ENCODE data around the gene ATG10. TPM values are rescaled to one million over a fixed set of nuclear protein-coding genes. Genes with fewer than 3 reads are reported as not detected.
A peak's percentile ranks its signal among the peaks of the same experiment; 100 is the strongest.
"Not testable (repeated sequence)": the region's sequence is repeated elsewhere in the genome, so short reads cannot be mapped to it uniquely, and the experiment has no call there.

The ATG10 gene
- total RNA-seq, 1 experiment from 2014 or later = 1.6 TPM

DNA sequence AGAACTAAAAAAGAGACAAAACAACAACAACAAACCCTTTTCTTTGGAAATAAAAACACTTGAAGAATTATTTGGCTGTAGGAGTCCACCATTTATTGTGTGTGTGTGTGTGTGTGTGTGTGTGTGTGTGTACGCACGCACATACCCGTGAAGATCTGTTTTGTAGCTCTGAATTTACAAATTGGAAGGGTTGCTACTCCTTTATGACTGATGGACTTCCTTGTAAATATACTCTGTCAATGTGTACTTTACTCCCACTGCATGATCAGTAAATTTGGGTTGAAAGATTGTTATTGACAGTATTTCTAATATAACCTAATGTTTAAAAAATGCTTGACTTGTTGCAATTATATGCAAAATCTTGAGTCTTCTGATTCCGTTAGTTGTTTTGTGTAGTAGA is 148.1 kb downstream of the ATG10 start:
- no peak for DNase-seq (ENCODE audit: low spot score)

GRCh38 chr5:82129723-82130285 is 158.0 kb downstream of the ATG10 start:
- no peak for DNase-seq (ENCODE audit: low spot score)

DNA sequence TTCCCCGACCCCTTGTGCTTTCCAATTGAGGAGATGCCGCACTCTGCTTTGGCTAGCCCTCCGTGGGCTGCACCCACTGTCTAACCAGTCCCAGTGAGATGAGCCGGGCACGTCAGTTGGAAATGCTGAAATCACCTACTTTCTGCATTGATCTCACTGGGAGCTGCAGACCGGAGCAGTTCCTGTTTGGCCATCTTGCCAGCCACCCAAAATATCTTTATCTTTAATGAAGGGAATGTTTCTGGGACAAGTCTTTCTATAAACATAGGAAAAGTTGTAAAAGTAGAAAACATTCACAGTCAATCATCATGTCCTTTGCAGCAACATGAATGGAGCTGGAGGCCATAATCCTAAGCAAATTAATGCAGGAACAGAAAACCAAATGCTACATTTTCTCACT is 158.8 kb downstream of the ATG10 start:
- no peak for DNase-seq (ENCODE audit: low spot score)

DNA sequence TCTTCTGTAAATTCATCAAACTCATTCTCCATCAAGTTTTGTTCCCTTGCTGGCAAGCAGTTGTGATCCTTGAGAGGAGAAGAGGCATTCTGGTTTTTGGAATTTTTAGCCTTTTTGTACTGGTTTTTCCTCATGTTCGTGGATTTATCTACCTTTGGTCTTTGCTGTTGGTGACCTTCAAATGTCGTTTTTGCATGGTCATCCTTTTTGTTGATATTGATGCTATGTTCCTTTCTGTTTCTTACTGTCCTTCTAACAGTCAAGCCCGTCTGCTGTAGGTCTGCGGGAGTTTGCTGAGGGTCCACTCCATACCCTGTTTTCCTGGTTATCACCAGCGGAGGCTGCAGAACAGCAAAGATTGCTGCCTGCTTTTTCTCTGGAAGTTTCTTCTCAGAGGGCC is 165.4 kb downstream of the ATG10 start:
- DNase-seq (ENCODE audit: low spot score) = no peak

DNA sequence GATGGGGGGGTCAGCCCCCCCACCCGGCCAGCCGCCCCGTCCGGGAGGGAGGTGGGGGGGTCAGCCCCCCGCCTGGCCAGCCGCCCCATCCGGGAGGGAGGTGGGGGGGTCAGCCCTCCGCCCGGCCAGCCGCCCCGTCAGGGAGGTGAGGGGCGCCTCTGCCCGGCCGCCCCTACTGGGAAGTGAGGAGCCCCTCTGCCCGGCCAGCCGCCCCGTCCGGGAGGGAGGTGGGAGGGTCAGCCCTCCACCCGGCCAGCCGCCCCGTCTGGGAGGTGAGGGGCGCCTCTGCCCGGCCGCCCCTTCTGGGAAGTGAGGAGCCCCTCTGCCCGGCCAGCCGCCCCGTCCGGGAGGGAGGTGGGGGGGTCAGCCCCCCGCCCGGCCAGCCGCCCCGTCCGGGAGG is 168.0 kb downstream of the ATG10 start:
- not testable (repeated sequence) for DNase-seq (ENCODE audit: low spot score)

DNA sequence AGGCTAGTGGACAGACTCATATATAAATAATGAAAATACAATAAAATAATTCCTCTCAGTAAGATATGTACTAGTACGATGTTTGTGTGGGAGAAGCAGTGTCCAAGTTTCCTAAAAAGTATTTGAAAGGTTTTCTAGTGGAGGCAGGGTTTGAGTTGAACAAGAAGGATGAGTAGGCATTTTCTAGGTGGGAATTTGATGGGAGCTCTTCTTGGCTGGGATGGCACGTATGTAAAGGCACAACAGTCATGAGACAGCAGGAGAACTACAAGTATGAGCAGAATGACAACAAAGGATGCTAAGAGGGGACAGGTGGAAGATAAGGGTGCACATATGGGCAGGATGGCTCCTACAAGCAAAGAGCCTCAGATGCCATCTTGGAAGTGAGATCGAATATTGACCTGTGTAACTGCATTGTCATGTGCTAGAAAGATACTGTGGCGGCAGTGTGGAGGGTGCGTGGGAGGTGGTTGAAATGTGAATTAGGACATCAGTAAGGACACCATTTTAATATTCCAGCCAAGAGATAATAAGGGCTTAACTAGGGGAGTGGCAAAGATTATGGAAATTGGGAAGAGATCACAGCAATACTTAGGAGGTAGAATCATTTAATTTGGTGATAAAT is 170.5 kb downstream of the ATG10 start:
- DNase-seq (ENCODE audit: low spot score) = no peak

DNA sequence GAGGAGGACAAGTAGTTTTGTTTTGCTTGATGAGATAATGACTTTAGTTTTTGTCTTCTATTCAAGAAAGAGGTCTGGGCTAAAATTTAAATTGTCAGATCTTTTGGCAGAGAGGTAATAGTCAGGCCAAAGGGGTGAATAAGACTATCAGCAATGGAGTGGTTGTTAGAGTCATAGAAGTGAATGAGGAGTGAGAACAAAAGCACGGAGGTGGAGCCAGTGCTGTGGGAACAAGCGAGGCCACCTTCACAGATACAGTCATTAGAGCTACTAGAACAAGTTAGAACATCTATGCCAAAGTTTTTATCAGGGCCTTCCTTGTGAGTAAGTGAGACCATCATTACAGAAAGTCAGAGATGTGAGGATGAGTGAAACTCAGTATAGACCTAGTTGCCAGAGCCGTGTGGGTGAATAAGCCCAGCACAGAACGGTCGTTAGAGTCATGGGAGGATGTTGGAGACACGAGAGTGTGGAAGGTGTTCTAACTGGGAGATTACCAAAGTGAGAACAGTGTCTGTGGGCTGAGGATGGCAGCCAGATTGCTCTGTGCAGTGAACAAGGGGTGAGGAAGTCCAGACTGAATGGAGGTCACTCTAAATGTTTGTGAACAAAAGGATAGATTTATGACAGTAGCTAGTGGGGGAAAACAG is 171.2 kb downstream of the ATG10 start:
- DNase-seq (ENCODE audit: low spot score) = no peak

GRCh38 chr5:82147860-82148573 is 176.2 kb downstream of the ATG10 start:
- DNase-seq (ENCODE audit: low spot score) = no peak

GRCh38 chr5:82149434-82149833 is 177.6 kb downstream of the ATG10 start:
- DNase-seq (ENCODE audit: low spot score) = no peak

DNA sequence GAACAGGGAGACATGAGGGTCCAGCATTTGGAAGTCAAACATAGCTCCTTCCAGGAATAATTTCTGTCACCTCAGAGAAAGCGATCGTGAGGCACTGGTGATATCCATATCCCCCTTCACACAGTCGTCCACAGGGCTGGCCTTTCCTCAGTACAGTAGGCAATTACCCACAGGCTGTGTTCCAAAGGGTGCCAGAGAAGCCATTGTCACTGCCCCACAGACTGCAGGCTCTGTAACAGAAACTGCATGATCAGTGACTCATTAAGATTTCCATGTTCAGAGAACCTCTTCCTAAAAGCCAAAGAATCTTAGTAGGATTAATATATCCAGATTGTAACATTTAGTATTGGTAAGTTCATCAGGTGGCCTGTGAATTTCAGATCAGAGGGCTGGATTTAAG is 178.7 kb downstream of the ATG10 start:
- DNase-seq (ENCODE audit: low spot score) = no peak

- no peak for DNase-seq (ENCODE audit: low spot score)
Measured at GRCh38 chr5:82151204-82151603, 179.4 kb downstream of the ATG10 start.

DNA sequence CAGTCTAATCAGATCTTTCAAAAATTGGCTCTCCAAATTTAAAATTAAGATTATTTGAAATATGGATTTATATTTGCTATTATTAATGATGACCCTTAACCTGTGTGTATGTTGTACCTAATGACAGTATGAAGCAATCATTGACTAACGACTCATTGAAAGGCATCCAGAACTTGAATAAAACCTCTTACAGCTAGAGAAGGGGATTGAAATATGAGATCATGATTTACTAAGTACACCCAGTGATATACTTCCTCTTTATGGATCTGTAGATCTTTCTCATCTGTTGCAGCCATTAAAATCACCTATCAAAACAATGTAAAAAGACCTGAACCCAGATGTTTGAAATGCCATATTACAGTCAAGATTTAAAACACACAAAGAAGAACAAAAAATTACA is 179.8 kb downstream of the ATG10 start:
- no peak for DNase-seq (ENCODE audit: low spot score)

DNA sequence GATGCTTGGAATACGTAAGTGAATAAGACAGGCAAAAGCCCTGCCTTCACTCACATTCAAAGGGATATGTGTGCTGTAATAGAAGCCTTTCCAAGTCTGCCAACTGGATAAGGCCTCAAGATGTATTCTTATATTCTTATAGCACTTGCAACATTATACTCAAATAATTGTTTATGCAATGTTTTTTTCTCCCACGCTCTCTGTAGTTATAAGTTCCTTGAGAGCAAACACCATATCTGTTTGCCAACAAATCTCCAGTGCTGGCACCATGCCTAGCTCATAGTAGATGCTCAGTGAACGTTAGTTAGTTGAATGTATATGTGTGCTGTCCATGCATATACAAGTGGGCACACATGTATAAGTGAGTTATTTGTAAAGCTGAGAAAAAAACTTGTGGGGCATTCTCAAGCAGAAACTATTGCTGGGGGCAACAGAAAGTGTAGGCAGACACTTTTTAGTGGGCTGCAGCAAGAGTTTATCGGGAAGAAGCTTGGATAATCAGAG is 181.2 kb downstream of the ATG10 start:
- DNase-seq (ENCODE audit: low spot score) = no peak

- no peak for DNase-seq (ENCODE audit: low spot score)
Measured at GRCh38 chr5:82154776-82155175, 183.0 kb downstream of the ATG10 start.

GRCh38 chr5:82155305-82155704 is 183.5 kb downstream of the ATG10 start:
- no peak for DNase-seq (ENCODE audit: low spot score)

GRCh38 chr5:82156874-82157273 is 185.1 kb downstream of the ATG10 start:
- no peak for DNase-seq (ENCODE audit: low spot score)

DNA sequence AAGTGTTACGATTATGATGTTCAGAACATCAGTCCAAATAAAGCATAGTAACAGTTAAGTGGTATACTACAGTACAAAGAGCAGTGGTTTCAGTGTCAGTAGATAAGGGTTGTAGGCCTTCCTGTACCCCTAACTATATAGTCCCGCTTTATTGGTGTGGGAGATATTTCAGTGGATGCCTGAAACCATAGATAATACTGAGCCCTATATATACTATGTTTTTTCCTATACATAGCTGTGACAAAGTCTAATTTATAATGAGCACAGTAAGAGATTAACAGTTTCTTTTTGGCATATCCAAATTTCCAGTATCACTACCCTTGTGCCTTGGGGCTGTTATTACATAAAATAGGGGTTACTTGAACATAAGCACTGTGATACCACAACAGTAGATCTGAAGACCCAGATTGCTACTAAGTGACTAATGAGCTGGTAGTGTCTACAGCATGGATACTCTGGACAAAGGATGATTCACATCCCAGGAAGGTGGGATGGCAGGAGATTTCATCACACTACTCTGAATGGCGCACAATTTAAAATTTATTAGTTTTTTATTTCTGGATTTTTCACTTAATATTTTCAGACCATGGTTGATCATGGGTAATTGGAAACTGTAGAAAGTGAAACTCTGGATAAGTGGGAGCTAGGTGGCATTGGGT is 187.1 kb downstream of the ATG10 start:
- DNase-seq (ENCODE audit: low spot score) = no peak

GRCh38 chr5:82160948-82161347 is 189.1 kb downstream of the ATG10 start:
- no peak for DNase-seq (ENCODE audit: low spot score)

DNA sequence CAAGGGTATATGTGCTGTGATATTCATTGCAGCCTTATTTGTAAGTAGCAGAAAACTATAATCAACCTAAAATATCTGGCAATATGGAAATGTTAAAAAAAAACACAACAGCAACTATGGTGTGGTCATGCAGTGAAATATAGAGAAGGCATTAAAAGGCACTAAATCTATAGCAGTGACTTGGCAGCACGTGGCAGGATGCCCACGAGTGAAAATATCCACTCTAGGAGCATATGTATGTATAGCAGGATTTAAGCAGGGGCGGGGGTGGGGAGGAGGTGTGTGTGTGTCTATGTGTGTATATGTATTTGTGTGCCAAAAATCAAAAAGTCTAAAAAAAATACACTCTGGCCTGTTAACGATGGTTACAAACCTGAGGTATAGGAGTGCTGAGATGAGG is 190.8 kb downstream of the ATG10 start:
- DNase-seq (ENCODE audit: low spot score) = no peak

DNA sequence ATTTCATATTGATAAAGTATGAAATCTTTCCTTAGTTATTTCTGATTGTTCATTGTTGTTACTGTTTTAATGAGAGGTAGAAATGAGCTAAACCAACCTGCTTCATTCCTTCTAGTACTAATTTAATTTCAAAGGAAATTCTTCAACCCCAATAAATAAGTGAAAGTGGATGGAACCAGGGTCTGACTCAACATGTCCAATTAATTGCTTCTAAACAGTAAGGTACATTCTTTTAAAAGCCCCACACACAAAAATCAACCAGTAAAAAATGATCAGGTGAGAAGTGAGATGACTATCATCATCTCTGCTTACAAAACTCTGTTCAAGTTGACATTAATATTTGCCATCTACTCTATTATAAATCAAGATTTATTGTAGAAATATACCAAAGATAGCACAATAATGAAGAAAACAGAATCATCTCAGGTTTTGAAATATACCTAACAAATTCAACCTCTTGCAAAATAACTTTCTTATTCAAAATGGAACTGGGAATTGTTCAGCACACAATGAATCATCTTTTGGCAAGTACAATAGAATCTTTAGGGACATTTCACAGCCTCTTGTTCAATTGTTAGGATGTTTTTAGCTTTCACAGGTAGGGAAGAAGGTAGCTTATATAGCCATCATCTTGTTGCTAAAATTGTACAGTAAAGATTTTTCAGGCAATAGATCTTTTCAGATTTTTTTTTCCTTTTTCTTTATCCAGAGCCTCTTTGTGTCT is 191.8 kb downstream of the ATG10 start:
- DNase-seq (ENCODE audit: low spot score) = peak; percentile 7
